Tibial nerve (tissue), 3 donors: ENCODE data around the gene SAP30L.

ENCODE experiments used
- CTCF ChIP-seq, 5 experiments: fragments of 200-600 bp in 3 of 5; fragments of 450-650 bp in 2 of 5; sonication (generic) in 3 of 5; IDR thresholded peaks; one replicate each; pipeline ENCODE4 v1.5.1; 2016 to 2019; ENCODE audit warnings: antibody characterized with exemption in 5 of 5, mild to moderate bottlenecking in 3 of 5, moderate library complexity in 2 of 5
- POLR2A ChIP-seq, 2 donors: fragments of 450-650 bp; IDR thresholded peaks; one replicate each; pipeline ENCODE4 v1.6.1; 2017; ENCODE audit warnings: antibody characterized with exemption in 2 of 2, mild to moderate bottlenecking in 2 of 2, moderate library complexity in 2 of 2

GRCh38 chr5:154456540-154456939 is 10.7 kb downstream of the SAP30L start:
- TF ChIP-seq CTCF (IDR thresholded peaks at IDR 0.05), result no peak
- TF ChIP-seq POLR2A (IDR thresholded peaks at IDR 0.05), result no peak
